GM12878 (cell line): ENCODE results near the gene IQGAP3. TPM values are rescaled to one million over a fixed set of nuclear protein-coding genes. Genes with fewer than 3 reads are reported as not detected.

ENCODE experiments used
- ATAC-seq: fragments of 200-7000 bp; cut with Tn5 transposase; 3 replicates; pipeline ENCODE4 v1.9.1; 2020; ENCODE audit warnings: mild to moderate bottlenecking, moderate library complexity
- BruUV-seq: library from RNA; stranded (reverse); fragments of 400-500 nt; replicated peaks from 2 replicates; lab custom pipeline; 2021; lab: Mats Ljungman, UMichigan
- CTCF ChIA-PET: fragments of 300-600 bp; sonication (Branson Sonifier 250); formaldehyde crosslinking; extraction: SDS; loops from one replicate; lab custom pipeline; 2021; ENCODE audit warnings: inconsistent platforms; lab: Yijun Ruan, JAX
- POLR2A ChIA-PET: fragments of 350-600 bp; formaldehyde crosslinking; extraction: SDS; loops from one replicate; lab custom pipeline; 2021; ENCODE audit warnings: inconsistent platforms; lab: Charles Lee
- RAD21 ChIA-PET: fragments of 300-600 bp; sonication (Branson Sonifier 250); formaldehyde crosslinking; loops from one replicate; lab custom pipeline; 2023; ENCODE audit warnings: antibody characterized with exemption; ENCODE audit not compliant: unreplicated experiment; lab: Charles Lee
- SMC1A ChIA-PET: fragments of 300-600 bp; sonication (Branson Sonifier 250); formaldehyde crosslinking; loops from one replicate; lab custom pipeline; 2023; ENCODE audit not compliant: unreplicated experiment, uncharacterized antibody; lab: Charles Lee
- DNase-seq: peaks from one replicate; pipeline ENCODE4 v3.0.0-alpha.2; 2011; ENCODE audit warnings: low read depth, low spot score
- FAIRE-seq: peaks from 3 replicates; lab custom pipeline; 2011; peaks lifted over from hg19 to GRCh38; lab: Jason Lieb, UNC
- H2AFZ ChIP-seq: 2 replicates; pipeline ENCODE4 v1.6.0; 2011; ENCODE audit warnings: low read depth, low read length, control low read depth; ENCODE audit not compliant: control insufficient read depth
- H3K27ac ChIP-seq: 2 replicates; pipeline ENCODE4 v1.5.1; 2011; ENCODE audit warnings: control low read depth; ENCODE audit not compliant: control insufficient read depth, insufficient read depth
- H3K27me3 ChIP-seq, 2 experiments: replicated peaks in 1 of 2; 2 replicates each; pipeline versions ENCODE4 v1.6.0 to v1.6.1; 2011; ENCODE audit warnings: low read length in 1 of 2; ENCODE audit not compliant: control insufficient read depth in 2 of 2, insufficient read depth in 2 of 2
- H3K36me3 ChIP-seq, 2 experiments: 2 replicates each; pipeline ENCODE4 v1.5.1; 2011; ENCODE audit warnings: low read length in 1 of 2; ENCODE audit not compliant: control insufficient read depth in 2 of 2, insufficient read depth in 2 of 2
- H3K4me1 ChIP-seq: 2 replicates; pipeline ENCODE4 v1.6.1; 2011; ENCODE audit warnings: mild to moderate bottlenecking, low read length, moderate library complexity, mixed read lengths; ENCODE audit not compliant: control insufficient read depth, insufficient read depth
- H3K4me2 ChIP-seq: 2 replicates; pipeline ENCODE4 v1.6.0; 2011; ENCODE audit warnings: control low read depth; ENCODE audit not compliant: control insufficient read depth, insufficient read depth
- H3K4me3 ChIP-seq: fragments of 200-600 bp; sonication (generic); 2 replicates; pipeline ENCODE4 v1.5.1; 2016
- H3K79me2 ChIP-seq: 2 replicates; pipeline ENCODE4 v1.6.0; 2011; ENCODE audit warnings: low read length; ENCODE audit not compliant: control insufficient read depth, insufficient read depth
- H3K9ac ChIP-seq: 2 replicates; pipeline ENCODE4 v1.8.0; 2011; ENCODE audit warnings: low read length, control low read depth, mixed read lengths; ENCODE audit not compliant: control insufficient read depth, insufficient read depth
- H3K9me3 ChIP-seq: replicated peaks from 3 replicates; pipeline ENCODE4 v1.5.1; 2011; ENCODE audit warnings: mild to moderate bottlenecking, low read length; ENCODE audit not compliant: control insufficient read depth, insufficient read depth
- H4K20me1 ChIP-seq: 2 replicates; pipeline ENCODE4 v1.6.0; 2011; ENCODE audit not compliant: control insufficient read depth, insufficient read depth
- CEBPZ ChIP-seq: fragments of 150-350 bp; IDR thresholded peaks from 2 replicates; pipeline ENCODE4 v1.6.1; 2016; ENCODE audit warnings: low read depth, low read length
- CHD4 ChIP-seq: fragments of 200-600 bp; sonication (generic); IDR thresholded peaks from 2 replicates; pipeline ENCODE4 v1.6.1; 2016; ENCODE audit warnings: mild to moderate bottlenecking
- EED ChIP-seq: sonication (generic); IDR thresholded peaks from 2 replicates; pipeline ENCODE4 v1.6.1; 2016; ENCODE audit warnings: antibody characterized with exemption, low read depth
- FOS ChIP-seq: IDR thresholded peaks from 3 replicates; pipeline ENCODE4 v1.6.1; 2011; ENCODE audit warnings: borderline replicate concordance; ENCODE audit not compliant: insufficient read length; ENCODE audit errors: extremely low read depth
- NFIC ChIP-seq: IDR thresholded peaks from 2 replicates; pipeline ENCODE4 v1.6.1; 2012; ENCODE audit warnings: low read depth, mild to moderate bottlenecking, inconsistent platforms, low read length, moderate library complexity
- POLR2A ChIP-seq: IDR thresholded peaks from 2 replicates; pipeline ENCODE4 v1.6.1; 2011; ENCODE audit warnings: low read depth, mild to moderate bottlenecking, low read length
- POU2F2 ChIP-seq: IDR thresholded peaks from 3 replicates; pipeline ENCODE4 v1.6.1; 2011; ENCODE audit warnings: low read depth, mild to moderate bottlenecking, low read length, borderline replicate concordance
- RAD51 ChIP-seq: fragments of 450-650 bp; IDR thresholded peaks from 2 replicates; pipeline ENCODE4 v1.6.1; 2016; ENCODE audit warnings: moderate library complexity, mild to moderate bottlenecking, inconsistent platforms
- RELA ChIP-seq: fragments of 450-650 bp; IDR thresholded peaks from 2 replicates; pipeline ENCODE4 v1.8.0; 2014; ENCODE audit warnings: borderline replicate concordance; ENCODE audit not compliant: partially characterized antibody
- SMC3 ChIP-seq: IDR thresholded peaks from 2 replicates; pipeline ENCODE4 v1.6.1; 2011; ENCODE audit warnings: low read length, improper control_type of control experiment, borderline replicate concordance
- SP1 ChIP-seq: IDR thresholded peaks from one replicate; pipeline ENCODE4 v1.6.1; 2011; ENCODE audit warnings: low read depth, low read length
- STAT1 ChIP-seq: fragments of 450-650 bp; conservative IDR thresholded peaks from 2 replicates; pipeline ENCODE4 v1.6.1; 2014; ENCODE audit warnings: antibody characterized with exemption, mild to moderate bottlenecking
- TAF1 ChIP-seq: IDR thresholded peaks from 2 replicates; pipeline ENCODE4 v1.6.1; 2011; ENCODE audit warnings: mild to moderate bottlenecking, low read depth, low read length, borderline replicate concordance
- TCF7 ChIP-seq: IDR thresholded peaks from 2 replicates; pipeline ENCODE4 v1.6.1; 2014; ENCODE audit warnings: antibody characterized with exemption, borderline replicate concordance
- WRNIP1 ChIP-seq: IDR thresholded peaks from 2 replicates; pipeline ENCODE4 v1.6.1; 2011; ENCODE audit warnings: low read depth, low read length, improper control_type of control experiment, borderline replicate concordance
- YBX1 ChIP-seq: fragments of 450-650 bp; IDR thresholded peaks from 2 replicates; pipeline ENCODE4 v1.6.1; 2016; ENCODE audit warnings: antibody characterized with exemption
- ZZZ3 ChIP-seq: IDR thresholded peaks from 2 replicates; pipeline ENCODE4 v1.6.1; 2011; ENCODE audit warnings: low read depth; ENCODE audit not compliant: control insufficient read depth, insufficient read length
- WGBS: methylation state at CpG from one replicate; pipeline ENCODE4 v1.1.6; 2016; ENCODE audit warnings: low lambda C conversion rate; ENCODE audit not compliant: insufficient replicate concordance, insufficient coverage; ENCODE audit errors: missing lambda C conversion rate; 5-methylcytosine and 5-hydroxymethylcytosine counted together
- in situ Hi-C: fragments of 300-500 bp; cut with MboI; formaldehyde crosslinking; loops from 9 replicates; pipeline ENCODE4 v1.14.3; 2018; ENCODE audit warnings: mixed read lengths
- intact Hi-C: fragments of 100-400 bp; cut with micrococcal nuclease; formaldehyde crosslinking; loops from one replicate; pipeline ENCODE4 v1.14.2; 2022; ENCODE audit not compliant: unreplicated experiment
- polyA plus RNA-seq, 11 experiments: library from polyadenylated mRNA; depleted of rRNA in 4 of 11; unstranded in 6 of 11; stranded (reverse) in 5 of 11; fragments of >200 nt; fragmentation: Nextera tagmentation in 4 of 11; fragmentation: Illumina TruSeq in 1 of 11; extraction: Ambion mirVana in 4 of 11; extraction: Trizol in 1 of 11; gene quantifications; 1 replicate in 1 of 11; 2 replicates in 10 of 11; pipeline versions ENCODE4 v1.2.1 to v1.2.3, GENCODE V29; 2011 to 2016; ENCODE audit warnings: inconsistent platforms in 2 of 11, missing spikeins in 2 of 11, low read depth in 1 of 11
- total RNA-seq, 4 experiments: library from RNA; depleted of rRNA in 3 of 4; stranded (reverse); fragments of >200 nt in 3 of 4; fragmentation: Illumina TruSeq in 1 of 4; extraction: Trizol in 1 of 4; gene quantifications; 2 replicates each; pipeline versions ENCODE4 v1.2.1 to v1.2.3, GENCODE V29; 2013 to 2021
- TF ChIP-seq, protein P1 (sequence below): fragments of 450-650 bp; IDR thresholded peaks from 2 replicates; pipeline ENCODE4 v1.6.1; 2018; ENCODE audit warnings: borderline replicate concordance, mild to moderate bottlenecking; ENCODE audit not compliant: partially characterized antibody
- TF ChIP-seq, protein P2 (sequence below): fragments of 450-650 bp; IDR thresholded peaks from 2 replicates; pipeline ENCODE4 v1.6.1; 2017; ENCODE audit warnings: low read depth, mild to moderate bottlenecking, moderate library complexity

IQGAP3 gene
- total and polyA plus RNA-seq, 10 of the 15 experiments (the other 5 are each of a cell fraction or from before 2014, with no cell fraction given), result 1.1 to 10.7 (median 7.9) TPM

- TF ChIP-seq ZZZ3 (no peak), STAT1 (no peak), RAD51 (no peak), EED (no peak), TCF7 (no peak), TAF1 (no peak), CEBPZ (no peak), SMC3 (no peak), POU2F2 (no peak), YBX1 (no peak), SP1 (no peak), POLR2A (no peak), FOS (no peak), NFIC (no peak), CHD4 (no peak), RELA (no peak), WRNIP1 (no peak)
- TF ChIP-seq, protein P1, sequence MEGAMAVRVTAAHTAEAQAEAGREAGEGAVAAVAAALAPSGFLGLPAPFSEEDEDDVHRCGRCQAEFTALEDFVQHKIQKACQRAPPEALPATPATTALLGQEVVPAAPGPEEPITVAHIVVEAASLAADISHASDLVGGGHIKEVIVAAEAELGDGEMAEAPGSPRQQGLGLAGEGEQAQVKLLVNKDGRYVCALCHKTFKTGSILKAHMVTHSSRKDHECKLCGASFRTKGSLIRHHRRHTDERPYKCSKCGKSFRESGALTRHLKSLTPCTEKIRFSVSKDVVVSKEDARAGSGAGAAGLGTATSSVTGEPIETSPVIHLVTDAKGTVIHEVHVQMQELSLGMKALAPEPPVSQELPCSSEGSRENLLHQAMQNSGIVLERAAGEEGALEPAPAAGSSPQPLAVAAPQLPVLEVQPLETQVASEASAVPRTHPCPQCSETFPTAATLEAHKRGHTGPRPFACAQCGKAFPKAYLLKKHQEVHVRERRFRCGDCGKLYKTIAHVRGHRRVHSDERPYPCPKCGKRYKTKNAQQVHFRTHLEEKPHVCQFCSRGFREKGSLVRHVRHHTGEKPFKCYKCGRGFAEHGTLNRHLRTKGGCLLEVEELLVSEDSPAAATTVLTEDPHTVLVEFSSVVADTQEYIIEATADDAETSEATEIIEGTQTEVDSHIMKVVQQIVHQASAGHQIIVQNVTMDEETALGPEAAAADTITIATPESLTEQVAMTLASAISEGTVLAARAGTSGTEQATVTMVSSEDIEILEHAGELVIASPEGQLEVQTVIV, result no peak
- TF ChIP-seq, protein P2, sequence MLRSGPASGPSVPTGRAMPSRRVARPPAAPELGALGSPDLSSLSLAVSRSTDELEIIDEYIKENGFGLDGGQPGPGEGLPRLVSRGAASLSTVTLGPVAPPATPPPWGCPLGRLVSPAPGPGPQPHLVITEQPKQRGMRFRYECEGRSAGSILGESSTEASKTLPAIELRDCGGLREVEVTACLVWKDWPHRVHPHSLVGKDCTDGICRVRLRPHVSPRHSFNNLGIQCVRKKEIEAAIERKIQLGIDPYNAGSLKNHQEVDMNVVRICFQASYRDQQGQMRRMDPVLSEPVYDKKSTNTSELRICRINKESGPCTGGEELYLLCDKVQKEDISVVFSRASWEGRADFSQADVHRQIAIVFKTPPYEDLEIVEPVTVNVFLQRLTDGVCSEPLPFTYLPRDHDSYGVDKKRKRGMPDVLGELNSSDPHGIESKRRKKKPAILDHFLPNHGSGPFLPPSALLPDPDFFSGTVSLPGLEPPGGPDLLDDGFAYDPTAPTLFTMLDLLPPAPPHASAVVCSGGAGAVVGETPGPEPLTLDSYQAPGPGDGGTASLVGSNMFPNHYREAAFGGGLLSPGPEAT, result no peak
- DNase-seq, result no peak
- no peak overlapping the region for H2AFZ ChIP-seq
- no peaks in the 10 kb centered on the region for H4K20me1 ChIP-seq
- H3K4me3 ChIP-seq, result no peak overlapping the region
- RAD21 ChIA-PET, result interaction anchor here (4.4 kb wide), 1 partner anchor 19 kb away, joined by 28 read pairs; no protein-coding TSS in a partner anchor
- no peaks in the 10 kb centered on the region for H3K79me2 ChIP-seq
- H3K4me2 ChIP-seq, result no peak overlapping the region
- WGBS, result 100% methylated on average over 2 of the region's 2 CpGs
- no peaks in the 10 kb centered on the region for H3K9me3 ChIP-seq
- in situ Hi-C loops, result no loop called here
- POLR2A ChIA-PET, result interaction anchor here (1.1 kb wide), 1 partner anchor 44 kb away, joined by 4 read pairs; no protein-coding TSS in a partner anchor
- CTCF ChIA-PET, result interaction anchor here (1.4 to 1.6 kb wide), 2 partner anchors 81 to 142 kb away, joined by 4 to 6 read pairs; no protein-coding TSS in a partner anchor
- H3K9ac ChIP-seq, result no peak overlapping the region
- no TSS peak for BruUV-seq
- H3K27me3 ChIP-seq, result no peaks in the 10 kb centered on the region
- H3K27ac ChIP-seq, result no peak overlapping the region
- peaks cover 24% of the 10 kb centered on the region for H3K4me1 ChIP-seq
- no peaks in the 10 kb centered on the region for H3K36me3 ChIP-seq
- ATAC-seq, result no peak
- FAIRE-seq, result no peak
- SMC1A ChIA-PET, result interaction anchor here (1.4 kb wide), 1 partner anchor 10 kb away, joined by 3 read pairs; no protein-coding TSS in a partner anchor
- intact Hi-C loops, result no loop called here
These were observed 44.8 kb downstream of the IQGAP3 start for GRCh38 chr1:156527584-156527983.
